K562 (cell line): Measurements from ENCODE around the gene CLHC1. TPM values are rescaled to one million over a fixed set of nuclear protein-coding genes. Genes with fewer than 3 reads are reported as not detected.
A peak's percentile ranks its signal among the peaks of the same experiment; 100 is the strongest.

Experiments
- AFF1 ChIP-seq, 2 experiments: fragments of 450-650 bp; IDR thresholded peaks; 2 replicates each; pipeline ENCODE4 v1.6.1; 2018; ENCODE audit warnings: mild to moderate bottlenecking in 2 of 2, low read depth in 1 of 2; ENCODE audit not compliant: partially characterized antibody in 2 of 2
- BRCA1 ChIP-seq, 2 experiments: fragments of 450-650 bp in 1 of 2; sonication (generic) in 1 of 2; formaldehyde crosslinking in 1 of 2; IDR thresholded peaks; 2 replicates each; pipeline versions ENCODE4 v1.5.0 to v1.6.1; 2017 to 2020; ENCODE audit warnings: mild to moderate bottlenecking in 1 of 2, missing genetic modification reagents in 1 of 2
- ETS1 ChIP-seq: conservative IDR thresholded peaks from 2 replicates; pipeline ENCODE4 v1.6.1; 2011; ENCODE audit warnings: low read depth, mild to moderate bottlenecking, low read length; ENCODE audit not compliant: control insufficient read depth
- ETV5 ChIP-seq: sonication (generic); formaldehyde crosslinking; IDR thresholded peaks from 2 replicates; pipeline ENCODE4 v1.4.0; 2020; ENCODE audit warnings: low read depth, mild to moderate bottlenecking, missing genetic modification reagents
- NFE2L1 ChIP-seq: fragments of 450-650 bp; IDR thresholded peaks from 2 replicates; pipeline ENCODE4 v1.6.1; 2016; ENCODE audit warnings: missing genetic modification characterization, low read depth, mild to moderate bottlenecking, missing compliant biosample characterization, moderate library complexity, borderline replicate concordance
- RBM22 ChIP-seq: fragments of 200-400 bp; formaldehyde crosslinking; IDR thresholded peaks from 2 replicates; pipeline ENCODE4 v1.6.1; 2018; ENCODE audit warnings: low read length, low read depth; ENCODE audit not compliant: poor library complexity, severe bottlenecking
- REST ChIP-seq, 2 experiments: fragments of 450-650 bp; formaldehyde crosslinking in 1 of 2; IDR thresholded peaks; 2 replicates each; pipeline versions ENCODE4 v1.4.0 to v1.6.1; 2014 to 2020; ENCODE audit warnings: mild to moderate bottlenecking in 2 of 2, borderline replicate concordance in 1 of 2, low read depth in 1 of 2
- TCFL5 ChIP-seq: fragments of 250-450 bp; sonication (Bioruptor Pico); conservative IDR thresholded peaks from 2 replicates; pipeline ENCODE4 v1.6.1; 2021; ENCODE audit warnings: mild to moderate bottlenecking, moderate library complexity, matching md5 sums
- YBX1 ChIP-seq: fragments of 450-650 bp; IDR thresholded peaks from 2 replicates; pipeline ENCODE4 v1.7.1; 2016; ENCODE audit warnings: mild to moderate bottlenecking
- ZKSCAN8 ChIP-seq: fragments of 200-800 bp; sonication (Bioruptor generic); IDR thresholded peaks from 2 replicates; pipeline ENCODE4 v1.6.1; 2016; ENCODE audit warnings: missing genetic modification characterization, missing compliant biosample characterization
- ZNF512 ChIP-seq: IDR thresholded peaks from 2 replicates; pipeline ENCODE4 v1.6.1; 2016; ENCODE audit warnings: missing genetic modification characterization, missing compliant biosample characterization
- ZNF668 ChIP-seq: fragments of 250-450 bp; sonication (Bioruptor Pico); IDR thresholded peaks from 2 replicates; pipeline ENCODE4 v1.8.0; 2022; ENCODE audit warnings: mild to moderate bottlenecking, inconsistent platforms
- polyA plus RNA-seq, 8 experiments: library from polyadenylated mRNA; depleted of rRNA in 4 of 8; stranded (reverse) in 5 of 8; unstranded in 3 of 8; fragments of >200 nt; fragmentation: Nextera tagmentation in 2 of 8; fragmentation: Illumina TruSeq in 1 of 8; extraction: Ambion mirVana in 2 of 8; extraction: Trizol in 1 of 8; gene quantifications; 2 replicates each; pipeline versions ENCODE4 v1.2.1 to v1.2.3, GENCODE V29; 2011 to 2014; ENCODE audit warnings: inconsistent platforms in 1 of 8, missing spikeins in 1 of 8
- total RNA-seq, 7 experiments: library from RNA; depleted of rRNA in 6 of 7; stranded (reverse); fragments of >200 nt in 6 of 7; fragmentation: Illumina TruSeq in 2 of 7; extraction: Trizol in 2 of 7; gene quantifications; 2 replicates each; pipeline versions ENCODE4 v1.2.1 to v1.2.3, GENCODE V29; 2011 to 2021; ENCODE audit warnings: low replicate concordance in 1 of 7

CLHC1 gene
- total and polyA plus RNA-seq, 9 of the 15 experiments (the other 6 are each of a cell fraction or from before 2014, with no cell fraction given) = 3.7 to 14.3 (median 8.6) TPM

- TF ChIP-seq AFF1 (IDR thresholded peaks at IDR 0.05; ENCODE audit: low read depth in 1 of 2, partially characterized antibody in 2 of 2) = peak in 1 of 2 experiments; percentile 5
- TF ChIP-seq RBM22 = no peak
- no peak for TF ChIP-seq ZNF668 (CRISPR knock-in tag)
- 0 out of 2 replicates have a peak, but pooled peaks have one; percentile 14 for TF ChIP-seq ZKSCAN8
- TF ChIP-seq TCFL5 (CRISPR knock-in tag) = no peak
- TF ChIP-seq NFE2L1 (tag) = no peak
- no peak for TF ChIP-seq BRCA1 (IDR thresholded peaks at IDR 0.05)
- TF ChIP-seq BRCA1 (CRISPR knock-in tag; IDR thresholded peaks at IDR 0.05) = no peak
- TF ChIP-seq REST (IDR thresholded peaks at IDR 0.05; ENCODE audit: borderline replicate concordance) = no peak
- no peak for TF ChIP-seq REST (CRISPR knock-in tag; IDR thresholded peaks at IDR 0.05; ENCODE audit: low read depth)
- peak; percentile 97 for TF ChIP-seq ZNF512 (tag)
- TF ChIP-seq ETS1 = no peak
- no peak for TF ChIP-seq ETV5 (CRISPR knock-in tag)
- TF ChIP-seq YBX1 = no peak
These were observed 37.5 kb upstream of the CLHC1 start (continued) for GRCh38 chr2:55269645-55269990.
